Measurements from ENCODE around the gene TTC21B. TPM values are rescaled to one million over a fixed set of nuclear protein-coding genes. Genes with fewer than 3 reads are reported as not detected.

TTC21B gene
- total and polyA plus RNA-seq, 2 of the 8 experiments (the other 6 are each of a cell fraction or from before 2014, with no cell fraction given): 6.9 to 20.8 TPM

DNA sequence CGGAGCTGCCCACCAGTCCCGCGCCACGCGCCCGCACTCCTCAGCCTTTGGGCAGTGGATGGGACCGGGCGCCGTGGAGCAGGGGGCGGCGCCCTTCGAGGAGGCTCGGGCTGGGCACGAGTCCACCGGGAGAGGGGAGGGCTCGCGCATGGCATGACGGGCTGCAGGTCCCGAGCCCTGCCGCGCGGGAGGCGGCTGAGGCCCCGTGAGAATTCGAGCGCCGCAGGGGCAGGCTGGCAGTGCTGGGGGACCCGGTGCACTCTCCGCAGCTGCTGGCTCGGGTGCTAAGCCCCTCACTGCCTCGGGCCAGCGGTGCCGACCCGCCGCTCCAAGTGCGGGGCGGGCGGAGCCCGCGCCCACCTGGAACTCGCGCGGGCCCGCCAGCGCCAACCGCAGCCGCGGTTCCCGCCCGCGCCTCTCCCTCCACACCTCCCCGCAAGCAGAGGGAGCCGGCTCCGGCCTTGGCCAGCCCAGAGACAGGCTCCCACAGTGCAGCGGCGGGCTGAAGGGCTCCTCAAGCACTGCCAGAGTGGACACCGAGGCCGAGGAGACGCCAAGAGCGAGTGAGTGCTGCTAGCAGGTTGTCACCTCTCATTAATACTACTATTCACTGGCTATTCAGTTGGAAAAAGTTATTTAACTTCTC is 3.6 kb upstream of the TTC21B start:
- Histone ChIP-seq H4K5ac (ENCODE audit: insufficient read length, low read depth, low read length) (no peak overlapping the region), H4K91ac (replicated peaks; ENCODE audit: insufficient read length, low read length) (no peak overlapping the region), H3K4me3 (ENCODE audit: extremely low read depth in 1 of 4, insufficient read depth in 2 of 4, low read depth in 3 of 4, low read length in 4 of 4) (no peak overlapping the region), H2BK20ac (ENCODE audit: low read length) (no peak overlapping the region), H3K9ac (replicated peaks in 1 of 4; ENCODE audit: extremely low read depth in 1 of 4, low read depth in 3 of 4, low read length in 3 of 4) (no peak overlapping the region), H3K4ac (replicated peaks; ENCODE audit: insufficient read length, low read depth, low read length) (no peak overlapping the region), H2AK5ac (ENCODE audit: low read depth, low read length) (no peak overlapping the region), H4K20me1 (replicated peaks in 1 of 2; ENCODE audit: control insufficient read depth in 1 of 2, insufficient read depth in 2 of 2, low read length in 2 of 2) (no peaks in the 10 kb centered on the region), H3K4me2 (ENCODE audit: insufficient read depth in 1 of 2, low read depth in 2 of 2, low read length in 2 of 2) (no peak overlapping the region), H2AFZ (ENCODE audit: low read length) (no peak overlapping the region), H3K79me2 (ENCODE audit: control insufficient read depth in 1 of 2, insufficient read depth in 2 of 2, low read length in 2 of 2) (peaks cover 0 to 12% of the 10 kb centered on the region in 2 experiments; a peak in 2 of 4 replicates), H3K23ac (ENCODE audit: insufficient read length) (no peak overlapping the region), H3K27me3 (replicated peaks in 1 of 4; ENCODE audit: control insufficient read depth in 3 of 4, extremely low read depth in 1 of 4, insufficient read depth in 3 of 4, low read length in 3 of 4) (no peaks in the 10 kb centered on the region), H3K9me3 (ENCODE audit: insufficient read depth in 2 of 2, low read depth in 1 of 2, low read length in 1 of 2) (peaks cover 0 to 8% of the 10 kb centered on the region in 2 experiments; a peak in 2 of 4 replicates), H4K8ac (ENCODE audit: extremely low read depth, insufficient read depth, low read length) (no peak overlapping the region), H2BK15ac (ENCODE audit: low read length) (no peak overlapping the region), H3K27ac (ENCODE audit: low read depth, low read length) (no peak overlapping the region), H3K36me3 (ENCODE audit: control insufficient read depth in 2 of 4, insufficient read depth in 4 of 4, low read length in 3 of 4) (peaks cover 0 to 6% (median 0%) of the 10 kb centered on the region in 4 experiments; a peak in 1 of 8 replicates), H2BK12ac (ENCODE audit: low read depth, low read length) (no peak overlapping the region), H3K79me1 (ENCODE audit: low read depth, low read length) (no peaks in the 10 kb centered on the region), H3K18ac (ENCODE audit: extremely low read depth, low read length) (no peak overlapping the region), H3K23me2 (ENCODE audit: low read depth, low read length) (peaks cover 2% of the 10 kb centered on the region; the same call in 1 of the 2 replicates), H2BK5ac (ENCODE audit: low read depth, low read length) (no peak overlapping the region), H3K14ac (ENCODE audit: insufficient read length) (no peak overlapping the region), H3K4me1 (replicated peaks in 1 of 4; ENCODE audit: control insufficient read depth in 3 of 4, insufficient read depth in 4 of 4, low read length in 3 of 4) (peaks cover 0 to 2% (median 0%) of the 10 kb centered on the region in 4 experiments; a peak in 2 of 7 replicates), H2BK120ac (replicated peaks; ENCODE audit: low read depth, low read length) (no peak overlapping the region), H3K56ac (replicated peaks; ENCODE audit: insufficient read length, low read depth, low read length) (no peak overlapping the region)
- ChIA-PET POLR2A (ENCODE audit: partially characterized antibody) (interaction anchor here (1.0 kb wide), 1 partner anchor 14 kb away, joined by 3 read pairs; no protein-coding TSS in a partner anchor), CTCF (ENCODE audit: partially characterized antibody) (interaction anchor here (0.6 to 3.0 kb wide), 8 partner anchors 8 to 314 kb away, joined by 3 to 27 read pairs (median 4); partner anchors contain the start of gene SCN1A)
- no peak for FAIRE-seq
- whole genome bisulfite sequencing, 2 experiments (ENCODE audit: extremely low coverage in 1 of 2, insufficient coverage in 1 of 2, insufficient read length in 1 of 2, insufficient replicate concordance in 2 of 2, low coverage in 1 of 2, low lambda C conversion rate in 2 of 2, missing lambda C conversion rate in 1 of 2): 95% methylated on average over 32 of the region's 60 CpGs; no CpG with 5 or more reads in 1 of the 2 experiments
- DNase-seq (ENCODE audit: low read depth in 1 of 2, low spot score in 2 of 2): no peak
